ENCODE data around the gene FBXO44.

GRCh38 chr1:11688506-11688905, 33.8 kb downstream of the FBXO44 start:
- no peak for TF ChIP-seq POLR2A (IDR thresholded peaks at IDR 0.05)
- no peak for TF ChIP-seq CTCF (IDR thresholded peaks at IDR 0.05)
- no peak for TF ChIP-seq EP300 (IDR thresholded peaks at IDR 0.05)
- TF ChIP-seq POLR2AphosphoS5 (IDR thresholded peaks at IDR 0.05): no peak

Measured in upper lobe of left lung (tissue), 4 donors.